Measurements from ENCODE around the gene TMEM101.
"Not testable (repeated sequence)": the region's sequence is repeated elsewhere in the genome, so short reads cannot be mapped to it uniquely, and the experiment has no call there.

The TMEM101 gene

DNA sequence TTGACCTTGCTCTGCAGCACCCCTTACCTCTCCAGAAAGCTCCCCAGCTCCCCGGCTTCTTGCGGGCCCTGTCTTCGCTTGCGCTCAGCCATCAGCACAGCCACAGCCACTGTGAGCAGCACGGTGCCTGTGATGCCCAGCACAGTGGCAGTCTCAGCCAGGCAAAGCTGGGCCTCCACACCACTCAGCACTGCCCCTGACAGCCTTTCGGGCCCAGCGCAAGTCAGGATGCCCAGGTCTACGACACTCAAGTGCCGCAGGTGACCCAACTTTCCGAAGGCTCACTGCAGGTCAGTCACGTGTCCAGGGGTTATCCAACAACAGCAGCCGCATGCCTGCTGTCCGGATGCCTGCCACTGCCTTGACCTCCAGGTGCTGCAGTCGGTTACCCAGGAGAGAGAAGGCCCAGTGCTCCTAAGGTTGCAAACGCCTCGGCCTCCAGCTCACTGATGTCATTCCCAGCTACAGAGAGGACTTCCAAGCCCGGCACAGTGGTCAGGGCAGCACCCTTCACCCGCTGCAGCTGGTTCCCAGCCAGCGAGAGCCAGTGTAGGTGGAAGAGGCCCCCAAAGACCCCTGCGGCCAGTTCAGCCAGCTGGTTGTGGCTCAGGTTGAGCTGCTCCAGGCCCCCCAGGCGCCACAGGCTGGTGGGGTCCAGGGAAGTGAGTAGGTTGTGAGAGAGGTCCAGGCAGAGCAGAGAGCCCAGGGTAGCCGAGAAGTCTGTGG lies 8.9 kb upstream of the TMEM101 start:
- DNase-seq = no peak

DNA sequence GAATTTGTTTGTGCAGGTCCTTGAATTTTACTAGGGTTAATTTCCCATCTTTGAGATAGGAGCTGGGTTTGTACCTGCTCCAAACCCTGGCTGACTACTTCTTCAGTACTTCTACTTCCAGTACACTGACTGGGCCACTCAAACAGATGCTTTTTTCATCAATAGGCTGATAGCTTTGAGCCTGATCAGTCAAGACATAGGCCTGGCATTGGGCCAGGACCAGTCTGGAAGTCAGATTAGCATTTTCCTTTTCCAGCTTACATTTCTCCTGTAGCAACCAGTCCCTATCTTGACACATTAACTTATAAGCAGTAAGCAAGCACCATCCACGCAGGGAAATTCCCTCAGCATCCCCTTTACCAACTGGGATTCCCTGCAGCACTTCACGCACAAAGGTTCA lies 7.5 kb upstream of the TMEM101 start:
- DNase-seq = no peak

DNA sequence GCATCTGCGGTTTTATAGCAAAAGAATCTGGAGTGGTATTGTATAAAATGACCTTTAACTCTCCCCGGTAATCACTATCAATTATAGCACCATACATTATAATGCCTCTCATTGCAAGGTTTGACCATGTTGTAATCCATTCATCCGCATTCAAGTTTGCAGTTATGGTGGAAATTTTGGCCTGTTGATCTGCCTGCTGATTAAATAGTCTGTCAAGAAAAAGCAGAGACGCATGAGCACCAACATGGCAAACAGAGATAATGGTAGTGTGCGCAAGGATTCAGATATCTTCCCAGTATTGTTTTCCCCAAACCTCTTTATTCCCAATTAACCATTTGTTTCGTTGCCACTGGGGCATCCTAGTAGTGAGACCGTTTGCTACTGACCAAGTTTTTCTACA lies 6.5 kb upstream of the TMEM101 start:
- DNase-seq = not testable (repeated sequence)

DNA sequence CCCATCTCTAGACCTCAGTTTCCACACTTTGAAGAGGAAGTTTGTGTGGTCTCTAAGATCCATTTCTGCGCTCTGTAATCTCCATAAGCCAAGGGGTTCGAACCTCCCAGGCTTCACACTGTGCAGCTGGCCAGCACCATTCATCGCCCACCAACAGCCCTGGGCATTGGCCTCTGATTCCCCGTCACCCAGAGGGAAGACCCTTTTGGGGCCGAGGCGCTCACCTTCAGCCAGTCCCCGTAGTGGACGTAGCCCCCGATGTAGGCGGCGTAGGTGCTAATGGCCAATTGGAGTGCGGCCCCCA lies 678 bp downstream of the TMEM101 start:
- DNase-seq = no peak

DNA sequence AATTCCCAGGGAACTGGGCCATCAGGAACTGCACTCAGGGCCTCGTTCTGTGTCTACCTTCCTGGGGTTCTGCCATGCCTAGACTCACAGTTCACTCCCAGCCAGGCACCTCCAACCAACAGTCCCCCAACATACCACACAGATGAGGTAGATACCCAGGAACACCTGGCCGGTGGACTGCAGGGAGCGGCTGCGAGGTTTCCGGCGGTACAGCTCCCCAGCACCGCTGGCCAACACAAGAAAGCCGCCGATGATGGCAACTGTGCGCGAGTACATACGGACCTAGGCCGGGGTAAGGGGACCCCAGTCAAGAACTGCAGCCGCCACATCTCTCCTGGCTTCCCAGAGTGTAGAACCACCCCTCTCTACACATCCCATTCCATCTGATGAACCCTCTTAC lies 1.9 kb downstream of the TMEM101 start:
- DNase-seq = no peak

DNA sequence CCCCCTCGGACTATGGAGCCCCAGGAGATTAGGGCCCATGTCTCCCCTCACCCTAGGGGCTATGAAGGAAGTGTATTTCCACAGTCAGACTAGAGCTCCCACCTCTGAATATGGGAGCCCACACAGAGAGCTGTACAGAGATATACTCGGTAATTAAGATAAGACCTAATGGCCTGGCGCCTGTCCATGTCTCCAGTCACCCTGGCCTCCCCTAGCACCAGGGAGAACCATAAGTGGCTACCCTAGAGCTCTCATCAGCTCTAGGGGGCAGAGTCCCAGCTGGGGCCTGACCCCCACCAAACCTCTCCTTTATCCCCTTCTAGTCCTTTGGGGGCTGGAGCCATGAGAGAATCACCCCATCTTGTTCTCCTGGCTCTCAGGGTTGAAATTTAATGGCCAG lies 2.4 kb downstream of the TMEM101 start:
- no peak for DNase-seq

DNA sequence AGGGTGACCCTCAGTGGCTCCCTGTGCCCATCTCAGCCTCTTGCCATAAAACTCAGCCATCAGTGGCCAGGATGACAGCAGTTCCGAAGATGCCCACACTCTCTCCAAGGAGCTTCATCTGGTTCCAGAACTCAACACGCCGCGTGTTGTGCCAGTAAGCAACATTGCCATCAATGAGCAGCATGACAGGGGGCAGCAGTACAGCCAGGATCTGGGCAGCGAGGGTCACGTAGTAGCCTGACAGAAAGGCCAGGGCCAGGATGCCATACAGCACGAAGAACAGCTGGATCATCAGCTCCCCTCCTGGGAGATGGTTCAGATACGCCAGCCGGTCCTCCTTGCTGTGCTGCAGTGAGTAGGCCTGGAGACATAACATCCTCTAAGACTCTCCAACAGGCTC lies 2.9 kb downstream of the TMEM101 start:
- no peak for DNase-seq

DNA sequence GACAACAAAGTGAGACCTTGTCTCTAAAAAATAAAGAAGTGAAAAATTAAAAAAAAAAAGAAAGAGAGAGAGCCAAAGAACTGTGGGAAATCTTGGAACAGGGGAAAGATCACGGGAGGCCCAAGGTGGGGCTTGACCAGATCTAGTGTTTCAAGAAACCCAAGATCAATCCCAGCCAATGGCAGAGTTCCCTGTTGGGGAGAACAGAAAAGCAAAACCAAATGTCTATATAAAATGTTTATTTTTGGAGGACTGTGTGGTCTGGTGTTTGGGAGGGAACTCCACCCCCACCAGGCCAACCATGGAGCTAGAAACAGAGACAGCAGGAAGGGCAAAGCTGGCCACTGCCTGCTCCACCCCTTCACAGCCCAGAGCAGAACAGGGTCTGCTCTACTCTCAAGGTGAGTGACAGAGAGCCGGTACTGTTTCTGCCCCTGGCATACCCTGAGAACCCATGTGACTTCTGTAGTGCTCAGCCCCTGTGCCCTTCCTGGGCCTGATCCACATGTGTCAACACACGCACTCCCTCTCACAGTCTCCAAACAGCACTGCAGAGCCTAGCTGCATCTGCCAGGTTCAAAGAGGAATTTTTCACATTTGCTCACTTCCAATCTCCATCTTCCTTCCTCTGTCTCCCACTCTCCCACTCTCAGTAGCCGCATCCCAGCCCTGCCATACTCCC lies 3.7 kb downstream of the TMEM101 start:
- DNase-seq = no peak

DNA sequence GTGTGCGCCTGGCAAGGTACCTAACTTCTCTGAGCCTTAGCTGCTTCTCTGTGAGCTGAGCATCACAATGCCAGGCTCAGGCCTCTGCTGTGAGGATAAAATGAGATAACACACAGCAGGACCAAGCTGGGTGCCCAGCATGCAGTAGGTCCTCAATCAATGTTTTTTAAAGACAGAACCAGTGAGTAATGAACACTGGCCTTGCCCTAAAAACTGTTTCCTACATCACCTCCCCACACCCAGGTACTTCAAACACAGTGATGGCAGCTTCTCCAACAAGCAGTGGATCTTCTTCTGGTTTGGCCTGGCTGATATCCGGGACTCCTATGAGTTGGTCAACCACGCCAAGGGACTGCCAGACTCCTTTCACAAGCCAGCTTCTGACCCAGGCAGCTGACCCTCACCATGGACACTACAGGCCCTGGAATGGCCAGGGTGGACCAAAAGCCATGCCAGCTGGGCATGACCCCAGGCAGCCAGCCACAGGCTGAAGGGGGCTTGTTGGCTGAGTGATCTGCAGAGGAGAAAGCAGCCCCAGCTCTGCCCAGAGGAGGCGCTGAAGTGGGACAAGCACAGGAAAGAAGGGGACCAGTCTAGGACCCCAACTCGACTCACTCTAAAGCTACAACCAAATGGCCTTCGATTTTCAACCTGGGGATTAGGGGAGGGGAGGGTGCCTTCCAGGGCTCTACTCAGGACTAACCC lies 6.4 kb downstream of the TMEM101 start:
- no peak for DNase-seq

DNA sequence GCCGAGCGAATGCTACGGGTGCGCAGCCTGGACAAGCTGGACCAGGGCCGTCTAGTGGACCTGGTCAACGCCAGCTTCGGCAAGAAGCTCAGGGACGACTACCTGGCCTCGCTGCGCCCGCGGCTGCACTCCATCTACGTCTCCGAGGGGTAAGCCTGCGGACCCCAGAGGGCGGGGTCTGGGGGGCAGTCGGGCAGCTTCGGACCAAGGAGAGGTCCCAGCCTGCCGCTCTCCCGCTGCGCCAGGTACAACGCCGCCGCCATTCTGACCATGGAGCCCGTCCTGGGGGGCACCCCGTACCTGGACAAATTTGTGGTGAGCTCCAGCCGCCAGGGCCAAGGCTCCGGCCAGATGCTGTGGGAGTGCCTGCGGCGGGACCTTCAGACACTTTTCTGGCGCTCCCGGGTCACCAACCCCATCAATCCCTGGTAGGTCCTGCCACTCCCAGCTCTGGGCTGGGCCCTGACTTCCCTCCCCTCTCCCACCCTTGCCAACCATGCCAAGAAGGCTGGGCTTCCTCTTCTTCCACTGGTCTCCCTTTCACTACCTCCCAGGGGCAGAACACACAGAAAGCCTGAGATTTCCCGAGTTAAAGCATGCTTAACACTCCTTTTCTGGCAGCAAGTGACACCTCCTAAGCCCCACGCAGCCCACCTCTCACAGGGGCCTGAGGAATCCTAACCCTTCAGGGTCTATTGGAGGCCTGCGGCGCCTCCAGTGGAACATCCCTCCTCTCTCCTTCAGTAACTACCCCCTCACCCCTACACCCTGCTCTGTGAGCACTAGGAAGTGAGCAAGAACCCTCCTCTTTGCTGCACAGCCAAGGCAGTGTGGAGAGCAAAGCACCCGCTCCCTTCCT lies 7.2 kb downstream of the TMEM101 start:
- no peak for DNase-seq

DNA sequence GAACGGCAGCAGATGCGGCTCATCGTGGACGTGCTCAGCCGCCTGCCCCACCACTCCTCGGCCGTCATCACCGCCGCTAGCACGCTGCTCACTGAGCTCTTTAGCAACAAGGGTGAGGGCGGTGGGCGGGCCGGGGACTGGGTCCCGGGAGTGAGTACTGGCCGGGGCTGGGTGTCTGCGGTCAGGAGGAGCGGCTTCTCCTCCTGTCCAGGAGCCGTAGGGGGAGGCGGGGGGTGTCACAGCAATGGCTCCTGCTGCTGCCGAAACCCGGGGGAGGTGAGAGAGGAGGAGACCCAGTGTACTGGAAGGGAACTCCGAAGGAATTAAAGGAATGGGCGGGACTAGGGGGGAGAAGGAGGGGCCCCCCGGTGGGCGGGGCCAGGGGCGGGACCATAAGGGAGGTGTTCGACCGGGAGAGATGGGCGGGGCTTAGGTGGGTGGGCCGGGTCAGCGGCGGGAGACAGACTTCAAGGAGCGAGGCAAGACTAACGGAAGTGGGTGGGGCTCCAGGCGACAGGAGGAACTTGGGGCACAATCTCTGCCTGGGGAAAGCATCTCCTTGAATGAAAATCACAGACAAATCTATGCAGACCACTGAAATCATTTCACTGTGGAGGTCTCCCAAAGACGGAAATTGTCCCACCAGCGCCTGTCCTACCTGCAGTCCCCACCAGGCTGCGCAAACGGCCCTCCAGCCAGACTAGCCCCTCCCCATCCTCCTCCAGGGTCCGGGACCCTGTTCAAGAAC lies 8.0 kb downstream of the TMEM101 start:
- peak; percentile 99 for DNase-seq

DNA sequence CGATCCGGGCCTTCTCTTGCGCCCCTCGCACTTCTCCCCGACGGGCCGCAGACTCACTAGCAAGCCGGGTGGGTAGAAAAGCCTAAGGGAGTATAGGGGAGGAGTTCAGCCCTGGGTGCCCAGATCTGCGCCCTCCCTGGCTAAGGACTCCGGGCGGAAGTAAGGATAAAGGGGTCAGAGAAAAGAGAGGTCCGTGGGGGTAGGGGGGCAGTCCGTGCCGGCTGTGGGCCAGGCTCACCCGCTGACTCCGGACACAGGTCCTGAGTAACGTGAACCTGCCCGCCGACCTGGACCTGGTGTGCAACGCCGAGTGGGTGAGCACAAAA lies 8.5 kb downstream of the TMEM101 start:
- peak; percentile 18 for DNase-seq

DNA sequence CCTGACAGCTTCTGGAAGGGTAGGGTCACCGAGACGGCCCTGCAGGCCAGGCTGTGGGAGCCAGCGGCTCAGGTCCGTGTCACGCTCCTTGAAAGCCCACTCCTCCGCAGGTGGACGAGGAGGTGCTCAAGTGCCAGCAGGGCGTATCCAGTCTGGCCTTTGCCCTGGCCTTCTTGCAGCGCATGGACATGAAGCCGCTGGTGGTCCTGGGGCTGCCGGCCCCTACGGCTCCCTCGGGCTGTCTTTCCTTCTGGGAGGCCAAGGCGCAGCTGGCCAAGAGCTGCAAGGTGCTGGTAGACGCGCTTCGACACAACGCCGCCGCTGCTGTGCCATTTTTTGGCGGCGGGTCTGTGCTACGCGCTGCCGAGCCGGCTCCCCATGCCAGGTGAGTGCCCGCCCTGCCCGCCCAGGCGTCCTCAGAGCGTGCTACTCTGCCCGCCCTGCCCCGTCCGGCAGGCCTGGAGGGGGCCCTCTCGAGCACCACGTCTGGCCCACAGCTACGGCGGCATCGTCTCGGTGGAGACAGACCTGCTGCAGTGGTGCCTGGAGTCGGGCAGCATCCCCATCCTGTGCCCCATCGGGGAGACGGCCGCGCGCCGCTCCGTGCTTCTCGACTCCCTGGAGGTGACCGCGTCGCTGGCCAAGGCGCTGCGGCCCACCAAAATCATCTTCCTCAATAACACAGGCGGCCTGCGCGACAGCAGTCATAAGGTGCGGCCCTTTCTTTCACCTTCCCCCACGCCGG lies 9.1 kb downstream of the TMEM101 start:
- peak; percentile 38 for DNase-seq

DNA sequence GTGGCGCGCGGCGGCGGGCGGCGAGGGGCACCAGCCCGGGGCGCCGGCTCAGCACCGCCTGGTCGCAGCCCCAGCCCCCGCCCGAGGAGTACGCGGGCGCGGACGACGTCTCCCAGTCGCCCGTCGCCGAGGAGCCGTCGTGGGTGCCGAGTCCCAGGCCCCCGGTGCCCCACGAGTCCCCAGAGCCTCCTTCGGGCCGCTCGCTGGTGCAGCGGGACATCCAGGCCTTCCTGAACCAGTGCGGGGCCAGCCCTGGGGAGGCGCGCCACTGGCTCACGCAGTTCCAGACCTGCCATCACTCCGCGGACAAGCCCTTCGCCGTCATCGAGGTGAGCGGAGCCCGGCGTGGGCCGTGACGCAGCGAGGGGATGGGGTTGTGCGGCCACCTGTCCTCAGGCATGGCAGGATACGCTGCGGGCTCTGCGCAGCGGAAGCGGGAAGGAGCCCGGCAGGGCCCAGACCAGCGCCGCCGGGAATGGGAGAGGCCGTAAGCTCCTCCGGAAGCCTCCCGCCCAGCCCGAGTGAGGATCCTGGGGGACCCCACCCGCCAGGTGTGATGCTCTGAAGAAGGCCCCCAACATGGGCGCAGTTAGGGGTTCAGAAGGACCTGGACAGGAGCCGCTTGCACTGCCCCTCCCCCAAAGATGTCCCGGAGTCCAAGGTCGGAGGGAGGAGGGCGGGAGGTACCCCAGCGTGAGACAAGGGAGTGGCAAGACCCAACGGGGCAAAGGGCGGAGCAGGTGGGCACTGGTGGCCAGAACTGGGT lies 9.8 kb downstream of the TMEM101 start:
- DNase-seq = no peak

DNA sequence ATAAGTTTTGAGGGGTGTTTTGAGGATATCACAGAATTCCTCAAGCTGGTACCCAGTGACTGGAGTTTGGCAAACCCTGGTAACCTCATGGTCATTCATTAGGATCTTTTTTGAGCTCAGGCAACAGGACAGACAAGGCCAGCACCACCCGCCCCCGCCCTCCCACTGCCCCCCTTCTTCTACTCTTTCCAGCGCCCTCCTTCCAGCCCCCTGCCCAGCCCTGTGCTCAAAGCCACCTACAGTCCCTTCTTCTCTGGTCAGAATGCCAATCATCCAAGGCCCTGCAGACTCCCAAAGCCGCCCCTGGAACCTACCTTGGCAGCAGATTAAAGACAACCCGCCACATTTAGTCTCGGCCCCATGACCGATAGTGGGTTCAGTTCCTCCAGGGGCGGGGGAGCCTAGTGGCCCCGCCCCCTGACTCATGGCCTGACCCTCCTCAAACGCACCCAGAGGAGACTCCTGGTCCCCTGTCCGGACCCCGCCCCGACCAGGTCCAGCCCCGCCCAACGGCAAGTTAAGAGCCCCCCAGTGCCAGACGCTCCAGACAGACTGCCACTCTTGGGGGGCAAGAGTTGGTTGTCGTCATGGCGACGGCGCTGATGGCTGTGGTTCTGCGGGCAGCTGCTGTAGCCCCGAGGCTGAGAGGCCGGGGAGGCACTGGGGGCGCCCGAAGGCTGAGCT lies 10.5 kb downstream of the TMEM101 start, which contains the start of gene NAGS:
TSS of gene NAGS (plus strand) at position 546 of the 684 bp plus-strand sequence. CDS start at position 588, 42 bp downstream.
- no peak for DNase-seq

DNA sequence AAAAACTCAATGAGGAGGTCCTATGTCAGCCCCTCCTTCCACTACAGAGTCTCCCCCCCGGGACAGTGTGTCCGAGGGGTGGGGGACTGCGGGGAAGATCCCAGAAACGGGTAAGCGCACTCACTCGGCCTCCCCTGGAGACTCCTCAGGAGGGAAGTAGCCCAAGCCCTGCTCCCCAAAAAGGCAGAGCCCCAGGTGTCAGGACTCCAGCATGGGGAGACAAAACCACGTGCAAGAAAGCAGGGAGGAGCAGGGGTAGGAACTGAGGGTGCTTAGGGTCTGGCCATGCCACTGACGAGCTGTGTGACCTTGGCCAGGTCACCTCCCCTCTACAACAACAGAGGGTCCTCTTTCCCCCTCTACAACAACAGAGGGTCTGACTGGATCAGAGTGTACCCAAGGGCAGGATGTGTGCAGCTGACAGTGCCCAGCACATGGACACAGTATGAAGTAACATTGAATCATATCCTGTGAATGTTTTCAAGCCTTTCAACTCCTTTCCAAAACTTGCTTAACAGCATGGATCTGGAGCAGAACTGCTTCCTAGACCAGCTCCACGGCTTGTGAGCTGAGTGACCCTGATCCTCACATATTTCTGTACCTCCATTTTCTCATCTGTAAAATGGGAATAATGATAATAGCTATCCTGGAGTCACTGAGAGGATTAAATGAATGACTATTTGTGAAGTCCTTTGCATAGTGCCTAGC lies 12.5 kb downstream of the TMEM101 start:
- no peak for DNase-seq

DNA sequence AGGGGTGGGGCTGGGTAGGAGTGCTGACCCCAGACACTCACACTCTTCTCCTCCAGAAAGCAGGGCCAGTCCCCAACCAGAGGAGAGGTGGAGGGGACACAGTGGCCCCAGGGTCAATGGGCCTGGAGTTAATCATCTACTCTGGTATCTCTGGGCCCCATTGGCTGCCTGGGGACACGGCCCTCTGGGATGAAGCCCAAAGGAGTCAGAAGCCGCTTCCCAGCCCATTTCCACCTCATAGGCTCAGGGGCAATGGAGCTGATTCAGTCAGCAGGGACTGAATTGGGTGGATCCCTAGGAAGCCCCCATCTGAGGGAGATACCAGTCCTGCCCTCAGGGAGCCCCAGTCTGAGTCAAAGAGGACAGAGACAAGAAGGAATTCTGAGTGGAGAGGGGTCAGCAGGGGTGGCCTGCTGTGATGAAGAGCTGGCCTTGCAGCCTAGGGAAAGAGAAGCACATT lies 13.3 kb downstream of the TMEM101 start:
- DNase-seq = no peak

DNA sequence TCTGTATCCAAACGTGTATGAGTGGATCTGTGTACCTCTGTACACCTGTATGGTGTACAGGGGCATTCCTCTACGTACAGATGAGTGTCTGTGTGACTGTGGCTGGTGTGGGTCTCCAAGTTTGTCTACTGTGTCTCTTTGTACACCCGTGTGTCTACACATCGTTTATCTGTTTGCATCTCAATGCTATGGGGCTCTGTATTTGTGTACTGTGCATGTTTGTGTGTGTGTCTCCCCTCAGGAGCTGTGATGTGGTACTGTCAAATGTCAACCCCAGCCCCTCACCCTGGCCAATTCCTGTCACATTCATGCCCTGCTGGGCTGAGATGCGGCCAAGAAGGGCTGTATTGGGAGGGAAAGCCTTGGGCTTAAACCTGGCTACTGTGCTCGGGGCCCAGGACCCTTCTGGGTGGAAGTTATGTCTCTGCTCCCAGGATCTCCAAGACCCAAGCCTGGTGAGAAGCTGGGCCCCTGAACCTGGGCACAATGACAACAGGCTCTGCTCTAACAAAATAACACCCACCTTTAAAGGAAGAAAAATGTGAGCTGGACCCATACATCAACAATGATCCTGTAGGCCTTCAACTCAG lies 13.8 kb downstream of the TMEM101 start:
- DNase-seq = no peak

DNA sequence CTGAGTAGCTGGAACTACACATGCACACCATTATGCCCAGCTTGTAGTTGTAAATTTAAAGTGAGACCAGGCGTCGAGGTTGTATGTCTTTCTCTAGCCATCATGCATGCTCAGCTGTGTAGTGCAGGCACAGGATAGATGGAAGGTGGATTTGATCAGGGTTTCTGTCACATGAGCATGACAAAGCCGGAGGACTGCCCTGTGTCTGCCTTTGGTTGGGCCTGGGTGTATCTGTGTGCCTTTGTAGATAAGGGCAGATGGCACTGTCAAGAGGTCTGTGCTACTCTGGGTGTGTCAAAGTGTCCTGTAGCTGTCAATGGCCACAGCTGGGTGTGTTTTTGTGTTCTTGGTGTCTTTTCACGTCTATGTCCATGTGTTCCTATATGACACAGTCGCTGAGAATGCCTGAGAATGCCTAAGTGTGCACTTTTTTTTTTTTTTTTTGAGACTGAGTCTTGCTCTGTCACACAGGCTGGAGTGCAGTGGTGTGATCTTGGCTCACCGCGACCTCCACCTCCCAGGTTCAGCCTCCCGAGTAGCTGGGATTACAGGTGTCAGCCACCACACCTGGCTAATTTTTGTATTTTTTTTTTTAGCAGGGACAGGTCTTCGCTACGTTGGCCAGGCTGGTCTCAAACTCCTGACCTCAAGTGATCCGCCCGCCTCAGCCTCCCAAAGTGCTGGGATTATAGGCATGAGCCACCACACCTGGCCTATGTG lies 14.5 kb downstream of the TMEM101 start:
- no peak for DNase-seq
